GM19238 (cell line): ENCODE results near the gene MARCOL.

Source experiments
- DNase-seq: peaks from one replicate; pipeline ENCODE4 v3.0.0; 2011; ENCODE audit warnings: low spot score; ENCODE audit not compliant: insufficient read length

The MARCOL gene, protein sequence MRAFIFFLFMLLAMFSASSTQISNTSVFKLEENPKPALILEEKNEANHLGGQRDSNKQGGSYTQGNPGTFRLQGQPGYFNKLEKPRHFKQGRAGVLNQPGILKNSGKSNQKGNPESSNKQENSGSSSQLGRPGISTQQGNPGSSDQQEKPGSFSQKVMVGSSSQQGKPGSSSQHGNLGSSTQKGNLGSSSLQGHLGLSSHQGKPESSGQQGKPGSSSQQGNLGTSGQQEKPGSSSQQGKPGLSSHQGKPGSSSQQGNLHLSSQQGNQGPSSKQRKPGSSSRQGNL

GRCh38 chr5:148238418-148238794 lies at the start of gene MARCOL:
Gene MARCOL (plus strand): TSS chr5:148238525. CDS start chr5:148238598, 73 bp downstream.
- DNase-seq, result no peak

GRCh38 chr5:148191010-148191409 lies 47.3 kb upstream of the MARCOL start:
- no peak for DNase-seq

DNA sequence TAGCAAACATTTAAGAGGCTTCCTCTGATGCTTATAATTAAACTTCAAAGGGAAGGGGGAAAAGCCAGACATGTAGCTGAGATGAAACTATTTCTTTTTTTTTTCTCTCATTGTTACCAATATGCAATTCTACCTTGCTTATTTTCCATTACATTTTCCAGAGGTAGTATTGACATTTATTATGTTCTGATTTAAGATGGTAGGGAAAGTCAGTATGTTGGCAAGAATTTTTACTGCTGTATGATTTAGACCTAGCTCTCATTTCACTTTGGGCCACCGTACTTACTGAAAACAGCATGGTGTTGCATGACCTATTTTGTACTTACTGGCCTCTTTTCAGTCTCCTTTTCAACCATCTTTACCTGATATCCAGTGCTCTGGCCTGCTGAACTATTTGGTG lies 45.1 kb upstream of the MARCOL start:
- no peak for DNase-seq

- DNase-seq, result no peak
These were observed 37.2 kb upstream of the MARCOL start for GRCh38 chr5:148201151-148201550.

- no peak for DNase-seq
These were observed 35.7 kb upstream of the MARCOL start, which contains the start of gene SPINK6 for GRCh38 chr5:148202531-148203203. Gene SPINK6 (plus strand): TSS chr5:148203042. CDS start chr5:148203097, 55 bp downstream.

DNA sequence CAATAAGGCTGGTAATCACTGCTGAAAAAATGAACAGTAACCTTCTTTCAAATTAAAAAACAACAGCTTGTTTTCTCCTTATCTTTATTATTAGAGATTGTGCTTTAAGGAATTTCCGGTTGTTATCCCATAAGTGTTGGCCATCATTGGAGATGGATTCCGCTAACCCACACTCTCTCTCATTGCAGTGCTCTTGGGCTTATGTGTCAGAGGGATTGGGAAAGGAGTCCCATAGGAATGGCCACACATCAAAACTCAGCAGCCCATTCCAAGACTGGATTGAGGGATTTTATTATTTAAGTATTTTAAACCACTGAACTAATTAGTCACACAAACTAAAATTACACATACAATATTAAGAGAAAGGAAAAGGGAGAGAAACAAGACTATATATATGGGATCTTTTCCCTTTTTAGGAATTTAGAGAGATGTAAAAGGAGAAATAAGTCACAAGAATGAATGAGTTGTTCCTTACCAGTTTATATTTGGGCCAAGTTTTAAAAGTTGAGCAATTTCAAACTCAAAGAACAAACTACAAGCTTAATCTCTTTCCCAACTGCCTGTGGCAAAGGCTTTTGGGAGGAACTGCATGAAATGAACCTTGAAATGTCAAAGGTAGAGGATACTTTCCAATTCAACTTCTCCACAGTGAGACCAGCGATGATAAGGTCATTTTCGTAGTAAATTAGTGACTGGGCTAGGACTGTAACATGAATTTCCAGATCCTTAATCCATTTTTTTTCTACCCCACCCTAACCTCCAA lies 33.1 kb upstream of the MARCOL start:
- no peak for DNase-seq

GRCh38 chr5:148205865-148206264 lies 32.5 kb upstream of the MARCOL start:
- no peak for DNase-seq

DNA sequence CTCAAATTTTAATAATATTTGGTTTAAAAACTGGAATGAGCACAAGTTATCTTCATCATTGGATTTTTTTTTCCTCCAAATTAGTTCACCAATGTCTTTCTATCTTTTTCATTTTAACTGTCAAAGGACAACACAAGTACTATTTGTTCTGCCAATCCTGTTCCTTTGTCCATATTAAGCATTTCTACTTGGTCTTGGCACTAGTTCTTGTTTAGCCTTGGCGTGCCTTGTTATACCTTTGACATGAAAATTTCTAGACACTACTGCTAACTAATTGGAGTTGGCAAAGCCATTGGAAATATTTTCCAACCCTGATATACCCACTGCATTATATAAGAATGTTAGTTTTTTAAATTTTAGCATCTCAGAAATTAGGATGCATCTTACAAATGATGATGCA lies 31.7 kb upstream of the MARCOL start:
- no peak for DNase-seq

DNA sequence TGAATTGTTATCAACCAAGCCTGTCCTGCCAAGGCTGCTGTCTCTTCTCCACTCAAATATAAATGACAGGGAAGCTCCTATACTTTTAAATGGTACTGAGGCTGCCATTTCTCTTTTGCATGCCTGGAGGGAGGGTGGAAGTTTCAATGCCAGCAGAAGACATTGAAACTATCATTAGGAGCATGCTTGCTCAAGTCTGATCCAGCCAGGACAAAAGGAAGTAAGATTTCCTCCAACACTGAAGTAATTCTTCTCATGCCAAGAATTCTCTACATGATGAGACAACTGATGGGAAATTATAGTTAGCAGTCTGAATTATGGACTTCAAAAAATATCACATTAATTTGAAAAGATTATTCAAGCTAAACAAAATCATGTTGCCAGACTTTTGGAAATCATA lies 30.1 kb upstream of the MARCOL start:
- no peak for DNase-seq

GRCh38 chr5:148209151-148209770 lies 29.1 kb upstream of the MARCOL start:
- DNase-seq, result no peak

DNA sequence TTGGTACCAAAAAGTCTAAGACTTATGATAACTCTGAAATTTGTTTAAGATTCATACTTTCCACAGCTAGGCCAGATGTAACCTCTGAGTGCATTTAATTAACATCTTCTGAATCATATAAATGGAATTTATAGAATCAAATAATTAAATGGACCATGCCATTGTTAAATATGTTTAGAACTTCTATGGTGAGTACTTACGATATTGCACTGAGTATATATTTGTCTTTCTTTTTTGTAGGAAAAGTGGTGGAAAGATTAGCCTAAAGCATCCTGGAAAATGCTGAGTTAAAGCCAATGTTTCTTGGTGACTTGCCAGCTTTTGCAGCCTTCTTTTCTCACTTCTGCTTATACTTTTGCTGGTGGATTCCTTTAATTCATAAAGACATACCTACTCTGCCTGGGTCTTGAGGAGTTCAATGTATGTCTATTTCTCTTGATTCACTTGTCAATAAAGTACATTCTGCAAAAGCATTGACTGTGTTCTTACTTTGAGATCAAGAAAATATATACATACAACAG lies 23.6 kb upstream of the MARCOL start:
- no peak for DNase-seq

DNA sequence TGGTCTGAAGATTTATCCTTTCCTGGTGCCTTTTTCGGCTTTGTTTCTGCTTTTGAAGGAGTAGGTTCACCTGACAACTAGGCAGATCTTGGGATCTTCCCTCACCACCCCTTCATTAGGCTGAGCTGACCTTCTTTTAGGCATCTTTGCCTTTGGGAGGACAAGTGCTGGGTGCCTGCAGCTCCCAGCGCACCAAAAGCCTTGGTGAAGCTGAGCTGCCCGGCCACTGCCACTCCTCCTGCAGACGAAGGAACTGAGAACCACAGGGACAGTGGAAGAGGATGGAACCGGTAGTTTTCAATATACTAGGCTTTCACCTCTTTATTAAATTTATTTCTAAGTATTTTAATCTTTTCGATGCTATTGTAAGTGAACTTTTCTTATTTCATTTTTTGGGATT lies 16.8 kb upstream of the MARCOL start:
- DNase-seq, result no peak

- no peak for DNase-seq
These were observed 14.1 kb upstream of the MARCOL start for GRCh38 chr5:148224117-148224742.

DNA sequence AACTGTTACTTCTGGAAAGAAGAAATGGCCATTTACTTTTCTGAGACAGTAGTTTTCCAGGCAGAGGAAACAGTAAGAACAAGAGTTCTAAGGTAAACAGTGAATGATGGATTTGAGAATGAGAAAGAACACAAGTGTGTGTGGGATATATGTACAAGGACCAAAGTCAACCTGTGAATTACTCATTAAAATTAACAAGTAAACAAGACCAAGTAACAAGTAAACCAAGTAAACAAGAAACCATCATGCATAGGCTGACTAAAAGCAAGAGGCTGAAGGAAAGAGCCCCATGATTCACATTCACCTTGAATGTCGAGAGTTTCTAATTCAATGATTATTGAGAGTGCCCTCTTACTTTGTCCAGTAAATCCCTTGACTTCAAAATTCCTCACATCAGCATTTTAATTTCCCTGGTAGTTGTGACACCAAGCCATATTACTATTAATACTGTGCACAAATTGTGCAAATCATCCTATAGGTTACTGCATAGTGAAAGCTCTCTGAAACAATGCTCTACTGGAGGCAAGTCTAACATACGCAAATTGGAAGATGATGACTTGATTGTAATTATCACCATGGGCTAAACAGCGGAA lies 9.8 kb upstream of the MARCOL start:
- no peak for DNase-seq

GRCh38 chr5:148229840-148230239 lies 8.5 kb upstream of the MARCOL start:
- no peak for DNase-seq

GRCh38 chr5:148230240-148230639 lies 8.1 kb upstream of the MARCOL start:
- no peak for DNase-seq

- DNase-seq, result no peak
These were observed 424 bp upstream of the MARCOL start for GRCh38 chr5:148237785-148238417.

GRCh38 chr5:148248894-148249293 lies 10.6 kb downstream of the MARCOL start:
- DNase-seq, result no peak

GRCh38 chr5:148255456-148255855 lies 17.1 kb downstream of the MARCOL start:
- no peak for DNase-seq

DNA sequence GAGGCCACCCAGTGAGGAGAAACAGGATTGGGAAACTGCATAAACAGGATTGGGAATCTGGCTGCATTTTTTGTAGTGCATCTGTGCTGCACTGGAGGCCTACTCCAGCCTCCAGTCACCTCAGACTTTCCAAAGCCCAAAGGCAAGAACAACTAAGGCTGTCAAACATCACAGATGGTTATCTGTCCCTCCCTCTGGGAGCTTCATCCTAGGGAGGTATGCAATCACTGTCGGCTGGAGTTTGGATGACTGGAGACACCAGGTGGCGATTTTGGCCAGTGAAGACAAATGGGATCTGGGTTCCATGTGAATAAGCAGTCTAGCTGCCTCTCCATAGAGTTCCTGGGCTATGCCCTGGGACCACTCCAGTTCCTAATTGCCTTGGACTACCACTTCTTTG lies 21.0 kb downstream of the MARCOL start:
- DNase-seq, result no peak
